Liver (tissue), 9 donors: ENCODE measurements around the gene TMEM184A. TPM values are rescaled to one million over a fixed set of nuclear protein-coding genes. Genes with fewer than 3 reads are reported as not detected.

Experiments
- DNase-seq: peaks from one replicate; pipeline ENCODE4 v3.0.0-alpha.2; 2017; ENCODE audit warnings: low spot score
- H3K27ac ChIP-seq, 2 donors: one replicate each; pipeline ENCODE4 v1.7.0; 2013; ENCODE audit warnings: inconsistent platforms in 2 of 2, low read length in 2 of 2, control low read depth in 1 of 2, low read depth in 1 of 2, mild to moderate bottlenecking in 1 of 2
- H3K27me3 ChIP-seq, 4 donors: one replicate each; pipeline versions ENCODE4 v1.6.1 to v1.7.0; 2013; ENCODE audit warnings: low read length in 3 of 4, inconsistent platforms in 1 of 4, mild to moderate bottlenecking in 1 of 4, moderate library complexity in 1 of 4; ENCODE audit not compliant: control insufficient read depth in 4 of 4, insufficient read depth in 4 of 4
- H3K36me3 ChIP-seq, 4 donors: one replicate each; pipeline versions ENCODE4 v1.6.1 to v1.7.0; 2013; ENCODE audit warnings: low read length in 3 of 4, mild to moderate bottlenecking in 3 of 4, low read depth in 1 of 4, moderate library complexity in 1 of 4; ENCODE audit not compliant: control insufficient read depth in 4 of 4, insufficient read depth in 3 of 4
- H3K4me1 ChIP-seq, 4 donors: one replicate each; pipeline versions ENCODE4 v1.6.1 to v1.7.0; 2013; ENCODE audit warnings: low read length in 3 of 4, mild to moderate bottlenecking in 3 of 4, moderate library complexity in 1 of 4; ENCODE audit not compliant: control insufficient read depth in 4 of 4, insufficient read depth in 4 of 4
- H3K4me3 ChIP-seq, 3 donors: one replicate each; pipeline versions ENCODE4 v1.6.1 to v1.7.0; 2013; ENCODE audit warnings: low read length in 3 of 3, control low read depth in 1 of 3, low read depth in 1 of 3, mild to moderate bottlenecking in 1 of 3
- H3K9ac ChIP-seq, 2 donors: one replicate each; pipeline ENCODE4 v1.7.0; 2013; ENCODE audit warnings: low read length in 2 of 2, mild to moderate bottlenecking in 2 of 2, moderate library complexity in 2 of 2, control low read depth in 1 of 2, low read depth in 1 of 2
- H3K9me3 ChIP-seq, 4 donors: one replicate each; pipeline versions ENCODE4 v1.6.1 to v1.7.0; 2013; ENCODE audit warnings: low read length in 3 of 4; ENCODE audit not compliant: control insufficient read depth in 4 of 4
- CTCF ChIP-seq: fragments of 150-350 bp; IDR thresholded peaks from 2 replicates; pipeline ENCODE4 v1.5.1; 2017; ENCODE audit warnings: improper control_type of control experiment, low read depth, low read length; ENCODE audit not compliant: missing input control
- EGR1 ChIP-seq, 2 donors: IDR thresholded peaks; 2 replicates each; pipeline ENCODE4 v1.6.1; 2016 to 2018; ENCODE audit warnings: antibody characterized with exemption in 2 of 2, low read depth in 2 of 2
- FOXA1 ChIP-seq: IDR thresholded peaks from 2 replicates; pipeline ENCODE4 v1.6.1; 2016; ENCODE audit warnings: antibody characterized with exemption
- FOXA2 ChIP-seq: IDR thresholded peaks from 2 replicates; pipeline ENCODE4 v1.6.1; 2016; ENCODE audit warnings: antibody characterized with exemption
- GABPA ChIP-seq, 2 donors: IDR thresholded peaks in 1 of 2; conservative IDR thresholded peaks in 1 of 2; 2 replicates each; pipeline ENCODE4 v1.6.1; 2016; ENCODE audit warnings: antibody characterized with exemption in 2 of 2, mild to moderate bottlenecking in 1 of 2, moderate library complexity in 1 of 2
- HNF4G ChIP-seq: IDR thresholded peaks from 2 replicates; pipeline ENCODE4 v1.6.1; 2016; ENCODE audit warnings: antibody characterized with exemption
- MAX ChIP-seq: IDR thresholded peaks from 2 replicates; pipeline ENCODE4 v1.6.1; 2016; ENCODE audit warnings: antibody characterized with exemption
- SP1 ChIP-seq: IDR thresholded peaks from 2 replicates; pipeline ENCODE4 v1.6.1; 2018; ENCODE audit warnings: antibody characterized with exemption, mild to moderate bottlenecking
- TAF1 ChIP-seq: conservative IDR thresholded peaks from 2 replicates; pipeline ENCODE4 v1.6.1; 2016; ENCODE audit warnings: antibody characterized with exemption, mild to moderate bottlenecking
- ZBTB33 ChIP-seq: IDR thresholded peaks from 2 replicates; pipeline ENCODE4 v1.6.1; 2016; ENCODE audit warnings: antibody characterized with exemption
- WGBS: extraction: QIAGEN DNeasy Blood & Tissue Kit; methylation state at CpG from one replicate; pipeline ENCODE4 v1.1.7; 2013; 5-methylcytosine and 5-hydroxymethylcytosine counted together
- polyA plus RNA-seq, 2 donors: library from polyadenylated mRNA; stranded (reverse) in 1 of 2; unstranded in 1 of 2; fragments of 200-250 nt in 1 of 2; fragments of >200 nt in 1 of 2; fragmentation: Nextera tagmentation in 1 of 2; extraction: Ambion mirVana in 1 of 2; gene quantifications; one replicate each; pipeline versions ENCODE4 v1.2.1 to v1.2.3, GENCODE V29; 2013 to 2015
- total RNA-seq, 2 donors: library from RNA; depleted of rRNA; stranded (reverse); fragments of >200 nt; gene quantifications; one replicate each; pipeline ENCODE4 v1.2.3, GENCODE V29; 2014
- TF ChIP-seq, protein P1 (sequence below): IDR thresholded peaks from 2 replicates; pipeline ENCODE4 v1.6.1; 2016; ENCODE audit warnings: antibody characterized with exemption, mild to moderate bottlenecking
- donor health status: healthy.
- donor health status: healthy.
- donor health status: healthy.
- donor health status: healthy.
- donor health status: healthy.

TMEM184A gene
- total and polyA plus RNA-seq, 4 donors = 1.6 to 12.6 (median 11.4) TPM

DNA sequence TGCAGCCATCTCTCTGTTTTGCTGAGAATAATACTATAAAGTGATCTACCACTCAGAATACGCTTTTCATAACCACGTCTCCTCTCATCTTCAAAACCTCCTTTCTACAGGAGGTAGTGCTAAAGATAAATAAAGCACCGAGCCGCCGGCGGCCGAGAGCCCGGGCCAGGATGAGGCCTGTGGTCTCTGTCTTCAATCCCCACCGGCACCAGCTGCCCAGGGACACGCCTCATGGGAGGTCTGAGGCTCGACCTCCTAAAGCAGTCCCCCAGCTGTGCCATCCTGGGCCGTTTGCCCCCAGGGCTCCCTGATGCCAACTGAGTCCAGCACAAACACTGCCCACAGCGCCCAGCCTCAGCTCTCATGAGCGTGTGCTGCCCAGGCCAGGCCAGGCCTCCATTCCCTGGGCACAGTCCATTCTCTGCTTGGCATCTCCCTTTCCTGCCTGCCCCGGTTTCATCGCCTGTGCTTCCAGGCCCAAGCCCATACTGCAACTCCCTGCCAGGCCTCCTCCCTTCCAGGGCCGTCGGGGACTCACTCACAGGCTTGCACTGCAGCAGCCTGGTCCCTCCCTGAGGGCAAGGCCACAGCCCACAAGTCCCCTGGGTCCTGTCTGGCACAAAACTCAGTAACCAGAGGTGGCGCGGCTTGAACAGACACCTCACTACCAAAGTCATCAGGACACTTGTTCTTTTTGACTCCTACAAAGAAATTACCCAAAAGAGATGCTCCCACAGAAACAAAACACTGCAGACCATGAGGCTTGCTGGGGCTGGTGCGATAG is 54.3 kb downstream of the TMEM184A start:
- Histone ChIP-seq H3K27me3 (no peaks in the 10 kb centered on the region), H3K9me3 (no peaks in the 10 kb centered on the region), H3K9ac (no peak overlapping the region), H3K36me3 (peaks cover 6 to 46% (median 10%) of the 10 kb centered on the region in 4 donors), H3K4me3 (no peak overlapping the region), H3K4me1 (peaks cover 5 to 25% (median 19%) of the 10 kb centered on the region in 4 donors), H3K27ac (no peak overlapping the region)
- no peak for TF ChIP-seq EGR1 (IDR thresholded peaks at IDR 0.05; ENCODE audit: low read depth in 2 of 2)
- no peak for TF ChIP-seq ZBTB33
- TF ChIP-seq, protein P1, sequence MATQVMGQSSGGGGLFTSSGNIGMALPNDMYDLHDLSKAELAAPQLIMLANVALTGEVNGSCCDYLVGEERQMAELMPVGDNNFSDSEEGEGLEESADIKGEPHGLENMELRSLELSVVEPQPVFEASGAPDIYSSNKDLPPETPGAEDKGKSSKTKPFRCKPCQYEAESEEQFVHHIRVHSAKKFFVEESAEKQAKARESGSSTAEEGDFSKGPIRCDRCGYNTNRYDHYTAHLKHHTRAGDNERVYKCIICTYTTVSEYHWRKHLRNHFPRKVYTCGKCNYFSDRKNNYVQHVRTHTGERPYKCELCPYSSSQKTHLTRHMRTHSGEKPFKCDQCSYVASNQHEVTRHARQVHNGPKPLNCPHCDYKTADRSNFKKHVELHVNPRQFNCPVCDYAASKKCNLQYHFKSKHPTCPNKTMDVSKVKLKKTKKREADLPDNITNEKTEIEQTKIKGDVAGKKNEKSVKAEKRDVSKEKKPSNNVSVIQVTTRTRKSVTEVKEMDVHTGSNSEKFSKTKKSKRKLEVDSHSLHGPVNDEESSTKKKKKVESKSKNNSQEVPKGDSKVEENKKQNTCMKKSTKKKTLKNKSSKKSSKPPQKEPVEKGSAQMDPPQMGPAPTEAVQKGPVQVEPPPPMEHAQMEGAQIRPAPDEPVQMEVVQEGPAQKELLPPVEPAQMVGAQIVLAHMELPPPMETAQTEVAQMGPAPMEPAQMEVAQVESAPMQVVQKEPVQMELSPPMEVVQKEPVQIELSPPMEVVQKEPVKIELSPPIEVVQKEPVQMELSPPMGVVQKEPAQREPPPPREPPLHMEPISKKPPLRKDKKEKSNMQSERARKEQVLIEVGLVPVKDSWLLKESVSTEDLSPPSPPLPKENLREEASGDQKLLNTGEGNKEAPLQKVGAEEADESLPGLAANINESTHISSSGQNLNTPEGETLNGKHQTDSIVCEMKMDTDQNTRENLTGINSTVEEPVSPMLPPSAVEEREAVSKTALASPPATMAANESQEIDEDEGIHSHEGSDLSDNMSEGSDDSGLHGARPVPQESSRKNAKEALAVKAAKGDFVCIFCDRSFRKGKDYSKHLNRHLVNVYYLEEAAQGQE = no peak
- no peak for TF ChIP-seq MAX
- no peak for TF ChIP-seq CTCF
- no peak for TF ChIP-seq HNF4G
- TF ChIP-seq SP1 = no peak
- TF ChIP-seq FOXA2 = no peak
- WGBS = 94% methylated on average over 21 of the region's 21 CpGs
- DNase-seq = no peak

GRCh38 chr7:1500064-1500807 is 55.8 kb downstream of the TMEM184A start:
- peaks cover 11 to 58% (median 12%) of the 10 kb centered on the region in 4 donors for H3K36me3 ChIP-seq
- TF ChIP-seq TAF1 (no peak), GABPA (IDR thresholded peaks at IDR 0.05 in 1 of 2, conservative IDR thresholded peaks at IDR 0.05 in 1 of 2) (no peak), ZBTB33 (no peak), HNF4G (no peak), FOXA1 (no peak), SP1 (no peak)
- TF ChIP-seq, protein P1 = no peak
- no peak for DNase-seq

More at GRCh38 chr7:1500064-1500807, 55.8 kb downstream of the TMEM184A start:
- H3K4me1 ChIP-seq = peaks cover 4 to 23% (median 18%) of the 10 kb centered on the region in 4 donors
- H3K27ac ChIP-seq = no peak overlapping the region
- 97% methylated on average over 34 of the region's 34 CpGs for WGBS
- no peaks in the 10 kb centered on the region for H3K9me3 ChIP-seq
- no peaks in the 10 kb centered on the region for H3K27me3 ChIP-seq
- H3K9ac ChIP-seq = no peak overlapping the region
- no peak overlapping the region for H3K4me3 ChIP-seq
